ENCODE data around the gene OR14A16. TPM values are rescaled to one million over a fixed set of nuclear protein-coding genes. Genes with fewer than 3 reads are reported as not detected.

The OR14A16 gene
- total RNA-seq, 1 donor from 2014 or later: not detected

DNA sequence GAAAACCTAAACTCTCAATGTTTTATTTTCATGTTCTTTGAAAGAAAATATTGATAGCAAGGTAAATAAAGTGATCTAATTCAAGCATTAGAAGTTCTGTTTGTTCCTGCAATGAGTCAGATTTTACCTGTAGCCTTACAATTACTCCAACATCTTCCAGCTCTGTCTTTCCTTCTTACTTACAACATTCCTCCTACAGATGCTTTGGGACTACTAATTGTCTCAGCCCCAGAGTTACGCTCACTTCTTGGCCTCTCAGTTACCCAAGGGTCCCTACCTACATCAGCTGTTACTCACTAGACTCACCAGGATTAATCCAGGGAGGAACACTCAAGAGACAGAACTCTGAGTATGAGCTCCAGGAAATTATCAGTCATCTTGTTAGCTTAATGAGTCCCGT is 26.4 kb downstream of the OR14A16 start:
- TF ChIP-seq, protein P1, sequence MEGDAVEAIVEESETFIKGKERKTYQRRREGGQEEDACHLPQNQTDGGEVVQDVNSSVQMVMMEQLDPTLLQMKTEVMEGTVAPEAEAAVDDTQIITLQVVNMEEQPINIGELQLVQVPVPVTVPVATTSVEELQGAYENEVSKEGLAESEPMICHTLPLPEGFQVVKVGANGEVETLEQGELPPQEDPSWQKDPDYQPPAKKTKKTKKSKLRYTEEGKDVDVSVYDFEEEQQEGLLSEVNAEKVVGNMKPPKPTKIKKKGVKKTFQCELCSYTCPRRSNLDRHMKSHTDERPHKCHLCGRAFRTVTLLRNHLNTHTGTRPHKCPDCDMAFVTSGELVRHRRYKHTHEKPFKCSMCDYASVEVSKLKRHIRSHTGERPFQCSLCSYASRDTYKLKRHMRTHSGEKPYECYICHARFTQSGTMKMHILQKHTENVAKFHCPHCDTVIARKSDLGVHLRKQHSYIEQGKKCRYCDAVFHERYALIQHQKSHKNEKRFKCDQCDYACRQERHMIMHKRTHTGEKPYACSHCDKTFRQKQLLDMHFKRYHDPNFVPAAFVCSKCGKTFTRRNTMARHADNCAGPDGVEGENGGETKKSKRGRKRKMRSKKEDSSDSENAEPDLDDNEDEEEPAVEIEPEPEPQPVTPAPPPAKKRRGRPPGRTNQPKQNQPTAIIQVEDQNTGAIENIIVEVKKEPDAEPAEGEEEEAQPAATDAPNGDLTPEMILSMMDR (IDR thresholded peaks at IDR 0.05): no peak
- H3K9me3 Mint-ChIP-seq (ENCODE audit: unreplicated experiment): peaks cover 37% of the 10 kb centered on the region
- H3K4me3 Mint-ChIP-seq (ENCODE audit: unreplicated experiment): no peak overlapping the region

DNA sequence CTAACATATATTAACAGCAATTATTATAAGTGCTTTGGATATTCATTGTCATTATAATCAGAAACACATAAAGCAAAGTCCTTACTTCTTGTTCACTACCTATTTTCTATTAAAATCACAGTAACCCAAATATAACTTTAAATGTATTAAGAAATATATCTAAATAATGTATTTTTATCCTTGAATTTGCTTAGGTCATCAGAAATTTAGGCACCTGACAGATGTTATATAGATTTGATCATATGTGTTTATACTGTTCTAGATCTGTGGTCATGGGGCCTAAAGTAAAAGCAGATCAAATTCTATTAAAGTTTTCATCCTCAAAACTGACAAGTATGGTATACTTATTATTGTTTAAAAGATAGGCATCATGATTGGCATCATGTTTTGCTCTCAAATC is 54.3 kb downstream of the OR14A16 start:
- Mint-ChIP-seq H3K4me3 (ENCODE audit: unreplicated experiment) (no peak overlapping the region), H3K36me3 (ENCODE audit: unreplicated experiment) (no peaks in the 10 kb centered on the region), H3K27ac (ENCODE audit: unreplicated experiment) (no peak overlapping the region), H3K9me3 (ENCODE audit: unreplicated experiment) (no peaks in the 10 kb centered on the region), H3K4me1 (ENCODE audit: unreplicated experiment) (no peaks in the 10 kb centered on the region), H3K27me3 (ENCODE audit: unreplicated experiment) (no peaks in the 10 kb centered on the region)
- TF ChIP-seq, protein P1 (IDR thresholded peaks at IDR 0.05): no peak
- no peak for DNase-seq (ENCODE audit: extremely low spot score, unreplicated experiment)

More for the DNA sequence above, 26.4 kb downstream of the OR14A16 start:
- Mint-ChIP-seq H3K27me3 (ENCODE audit: unreplicated experiment) (no peaks in the 10 kb centered on the region), H3K4me1 (ENCODE audit: unreplicated experiment) (no peaks in the 10 kb centered on the region), H3K36me3 (ENCODE audit: unreplicated experiment) (no peaks in the 10 kb centered on the region), H3K27ac (ENCODE audit: unreplicated experiment) (no peak overlapping the region)
- no peak for DNase-seq (ENCODE audit: extremely low spot score, unreplicated experiment)

Other genes with a start within 250 kb of the OR14A16 start
- not detected in 2 replicates for gene OR2G2, start 235.8 kb downstream of the OR14A16 start, total RNA-seq
- not detected in 2 replicates for gene OR2G3, start 218.5 kb downstream of the OR14A16 start, total RNA-seq
- not detected in 2 replicates for gene OR13G1, start 144.4 kb downstream of the OR14A16 start, total RNA-seq
- gene OR6F1, start 107.5 kb downstream of the OR14A16 start, total RNA-seq: not detected in 2 replicates
- not detected in 2 replicates for gene OR14K1, start 85.5 kb downstream of the OR14A16 start, total RNA-seq
- not detected in 2 replicates for gene OR14A2, start 76.0 kb downstream of the OR14A16 start, total RNA-seq
- not detected in 2 replicates for gene OR1C1, start 63.6 kb downstream of the OR14A16 start, total RNA-seq
- not detected in 2 replicates for gene OR11L1, start 17.8 kb upstream of the OR14A16 start, total RNA-seq
- gene TRIM58, start 33.1 kb upstream of the OR14A16 start, total RNA-seq: 1.2 and 1.5 TPM in 2 replicates
- 0.52 and 0.75 TPM in 2 replicates for gene OR2W3, start 71.5 kb upstream of the OR14A16 start, total RNA-seq
- not detected in 2 replicates for gene OR2T8, start 96.1 kb upstream of the OR14A16 start, total RNA-seq
- not detected in 2 replicates for gene OR2AJ1, start 100.8 kb upstream of the OR14A16 start, total RNA-seq
- gene OR2L8, start 124.7 kb upstream of the OR14A16 start, total RNA-seq: not detected in 2 replicates
- gene OR2AK2, start 141.1 kb upstream of the OR14A16 start, total RNA-seq: not detected in 2 replicates
- gene OR2L5, start 189.5 kb upstream of the OR14A16 start, total RNA-seq: not detected in 2 replicates
- gene OR2L2, start 206.0 kb upstream of the OR14A16 start, total RNA-seq: 0.08 and 0.13 TPM in 2 replicates
- not detected in 2 replicates for gene OR2L3, start 222.7 kb upstream of the OR14A16 start, total RNA-seq